HUES6 (cell line): ENCODE results near the gene HRH4.

Experiments
- H3K27ac ChIP-seq: 2 replicates; pipeline ENCODE4 v1.7.0; 2013; ENCODE audit warnings: low read depth, mild to moderate bottlenecking, low read length, inconsistent platforms
- H3K27me3 ChIP-seq: 2 replicates; pipeline ENCODE4 v1.6.1; 2013; ENCODE audit warnings: low read length; ENCODE audit not compliant: control insufficient read depth, insufficient read depth
- H3K36me3 ChIP-seq: 2 replicates; pipeline ENCODE4 v1.6.1; 2013; ENCODE audit warnings: low read length; ENCODE audit not compliant: control insufficient read depth, insufficient read depth
- H3K4me1 ChIP-seq: 2 replicates; pipeline ENCODE4 v1.6.1; 2013; ENCODE audit warnings: low read length; ENCODE audit not compliant: control insufficient read depth, insufficient read depth
- H3K4me3 ChIP-seq: 2 replicates; pipeline ENCODE4 v1.5.1; 2013; ENCODE audit warnings: low read depth, low read length
- H3K9ac ChIP-seq: one replicate; pipeline ENCODE4 v1.6.1; 2013; ENCODE audit warnings: mild to moderate bottlenecking, low read length
- H3K9me3 ChIP-seq: 2 replicates; pipeline ENCODE4 v1.6.1; 2013; ENCODE audit warnings: low read depth, low read length; ENCODE audit not compliant: control insufficient read depth, insufficient read depth

The HRH4 gene

GRCh38 chr18:24429188-24429587 lies 31.2 kb upstream of the HRH4 start:
- peaks cover 9% of the 10 kb centered on the region; the same call in 1 of the 2 replicates for H3K4me1 ChIP-seq

GRCh38 chr18:24432618-24433017 lies 27.8 kb upstream of the HRH4 start:
- peaks cover 59% of the 10 kb centered on the region for H3K36me3 ChIP-seq
- no peak overlapping the region for H3K4me3 ChIP-seq
- H3K4me1 ChIP-seq = peaks cover 9% of the 10 kb centered on the region; the same call in 1 of the 2 replicates
- no peaks in the 10 kb centered on the region for H3K27me3 ChIP-seq
- no peak overlapping the region for H3K27ac ChIP-seq
- H3K9me3 ChIP-seq = no peaks in the 10 kb centered on the region
- H3K9ac ChIP-seq = no peak overlapping the region

More at GRCh38 chr18:24429188-24429587, 31.2 kb upstream of the HRH4 start:
- Histone ChIP-seq H3K9me3 (no peaks in the 10 kb centered on the region), H3K4me3 (no peak overlapping the region), H3K27ac (no peak overlapping the region), H3K9ac (no peak overlapping the region), H3K27me3 (no peaks in the 10 kb centered on the region), H3K36me3 (peaks cover 35% of the 10 kb centered on the region)

DNA sequence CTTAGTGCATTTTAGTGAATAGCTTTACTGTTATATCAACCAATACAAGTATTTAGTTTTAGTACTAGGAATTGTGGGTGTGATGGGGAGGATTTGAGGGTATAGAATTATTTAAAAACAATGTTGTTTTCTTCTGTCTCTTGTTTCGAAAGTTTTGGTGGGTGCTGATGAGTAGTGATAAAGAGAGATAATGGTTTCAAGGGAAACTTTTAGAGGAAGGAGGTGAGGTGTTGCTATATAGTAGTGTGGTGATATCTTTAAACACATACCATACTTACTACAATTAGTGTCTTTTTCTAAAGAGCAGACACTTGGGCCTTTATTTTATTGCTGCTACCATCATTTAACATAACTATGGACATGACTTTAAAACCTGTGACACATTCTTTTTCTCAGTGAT lies 23.5 kb upstream of the HRH4 start:
- Histone ChIP-seq H3K27me3 (no peaks in the 10 kb centered on the region), H3K9me3 (no peaks in the 10 kb centered on the region), H3K4me3 (no peak overlapping the region), H3K27ac (no peak overlapping the region), H3K36me3 (peaks cover 76% of the 10 kb centered on the region), H3K4me1 (no peaks in the 10 kb centered on the region), H3K9ac (no peak overlapping the region)

DNA sequence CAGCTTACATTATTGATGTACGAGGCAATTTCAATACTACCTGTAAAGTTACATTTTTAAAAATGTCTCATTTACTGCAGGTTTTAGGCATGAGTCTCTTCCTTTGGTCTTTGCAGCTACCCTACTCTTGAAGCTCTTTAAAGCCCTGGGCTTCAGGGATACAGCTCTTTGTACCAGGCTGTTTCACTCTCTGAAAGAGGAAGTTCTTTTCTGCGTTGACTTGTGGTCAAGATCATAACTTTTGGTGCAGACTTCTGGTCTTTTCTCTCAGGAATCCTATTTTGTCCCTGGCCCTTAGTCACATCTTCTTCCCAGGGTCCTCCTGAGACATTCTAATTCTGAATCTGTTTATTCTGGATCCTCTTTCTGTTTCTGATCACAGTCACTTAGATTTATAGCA lies 16.6 kb upstream of the HRH4 start:
- Histone ChIP-seq H3K27me3 (no peaks in the 10 kb centered on the region), H3K4me1 (no peaks in the 10 kb centered on the region), H3K9me3 (no peaks in the 10 kb centered on the region), H3K36me3 (peaks cover 85% of the 10 kb centered on the region), H3K4me3 (no peak overlapping the region), H3K9ac (no peak overlapping the region), H3K27ac (no peak overlapping the region)

GRCh38 chr18:24446453-24446852 lies 14.0 kb upstream of the HRH4 start:
- H3K9me3 ChIP-seq = no peaks in the 10 kb centered on the region
- H3K4me1 ChIP-seq = no peaks in the 10 kb centered on the region
- no peaks in the 10 kb centered on the region for H3K27me3 ChIP-seq
- peaks cover 91% of the 10 kb centered on the region for H3K36me3 ChIP-seq
- no peak overlapping the region for H3K27ac ChIP-seq
- H3K9ac ChIP-seq = no peak overlapping the region
- H3K4me3 ChIP-seq = no peak overlapping the region

GRCh38 chr18:24446953-24447538 lies 13.4 kb upstream of the HRH4 start:
- Histone ChIP-seq H3K36me3 (peaks cover 89% of the 10 kb centered on the region), H3K9ac (no peak overlapping the region), H3K9me3 (no peaks in the 10 kb centered on the region), H3K4me3 (no peak overlapping the region), H3K27ac (no peak overlapping the region), H3K4me1 (no peaks in the 10 kb centered on the region), H3K27me3 (no peaks in the 10 kb centered on the region)

DNA sequence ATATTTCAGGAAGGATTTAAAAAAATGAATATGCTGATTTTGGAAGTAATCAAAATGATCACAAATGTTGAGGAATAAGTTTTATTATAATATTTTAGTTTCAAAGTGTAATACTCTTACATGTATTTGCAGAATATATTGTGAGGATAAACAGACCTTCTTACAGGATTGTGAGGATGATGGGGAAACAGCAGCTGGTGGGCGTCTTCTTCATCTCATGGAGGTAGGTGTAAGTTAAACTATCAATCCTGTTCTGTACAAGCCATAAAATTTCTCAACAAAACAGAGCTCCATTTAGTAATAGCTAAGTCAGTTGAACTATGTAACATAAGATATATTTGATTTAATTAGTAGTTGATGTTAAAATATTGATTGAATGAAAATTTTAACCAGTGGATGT lies 12.5 kb upstream of the HRH4 start:
- H3K36me3 ChIP-seq = peaks cover 83% of the 10 kb centered on the region
- no peaks in the 10 kb centered on the region for H3K9me3 ChIP-seq

GRCh38 chr18:24456549-24456948 lies 3.9 kb upstream of the HRH4 start:
- Histone ChIP-seq H3K27me3 (no peaks in the 10 kb centered on the region), H3K4me1 (no peaks in the 10 kb centered on the region), H3K9me3 (no peaks in the 10 kb centered on the region), H3K36me3 (peaks cover 9% of the 10 kb centered on the region), H3K9ac (no peak overlapping the region), H3K4me3 (no peak overlapping the region), H3K27ac (no peak overlapping the region)

More for the DNA sequence above, 12.5 kb upstream of the HRH4 start:
- Histone ChIP-seq H3K27me3 (no peaks in the 10 kb centered on the region), H3K4me1 (no peaks in the 10 kb centered on the region), H3K4me3 (no peak overlapping the region), H3K27ac (no peak overlapping the region), H3K9ac (no peak overlapping the region)

DNA sequence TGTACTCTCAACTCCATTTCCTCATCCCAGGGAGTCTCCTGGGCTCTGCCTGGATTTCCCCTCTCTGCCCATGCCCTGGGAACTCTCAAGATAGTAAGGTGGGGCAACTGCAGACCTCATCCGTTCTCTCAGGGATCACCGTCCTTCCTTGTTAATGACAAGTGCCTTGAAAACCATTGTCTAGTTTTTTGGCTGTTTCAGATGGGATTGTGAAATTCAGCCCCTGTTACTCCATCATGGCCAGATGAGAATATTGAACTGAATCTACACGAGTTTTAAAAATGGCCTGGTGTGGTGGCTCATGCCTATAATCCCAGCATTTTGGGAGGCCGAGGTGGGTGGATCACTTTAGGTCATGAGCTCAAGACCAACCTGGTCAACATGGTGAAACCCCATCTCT lies 665 bp upstream of the HRH4 start:
- no peak overlapping the region for H3K4me3 ChIP-seq
- H3K27ac ChIP-seq = no peak overlapping the region
- peaks cover 3% of the 10 kb centered on the region; the same call in 1 of the 2 replicates for H3K36me3 ChIP-seq
- no peaks in the 10 kb centered on the region for H3K4me1 ChIP-seq
- no peak overlapping the region for H3K9ac ChIP-seq
- H3K27me3 ChIP-seq = no peaks in the 10 kb centered on the region
- no peaks in the 10 kb centered on the region for H3K9me3 ChIP-seq

DNA sequence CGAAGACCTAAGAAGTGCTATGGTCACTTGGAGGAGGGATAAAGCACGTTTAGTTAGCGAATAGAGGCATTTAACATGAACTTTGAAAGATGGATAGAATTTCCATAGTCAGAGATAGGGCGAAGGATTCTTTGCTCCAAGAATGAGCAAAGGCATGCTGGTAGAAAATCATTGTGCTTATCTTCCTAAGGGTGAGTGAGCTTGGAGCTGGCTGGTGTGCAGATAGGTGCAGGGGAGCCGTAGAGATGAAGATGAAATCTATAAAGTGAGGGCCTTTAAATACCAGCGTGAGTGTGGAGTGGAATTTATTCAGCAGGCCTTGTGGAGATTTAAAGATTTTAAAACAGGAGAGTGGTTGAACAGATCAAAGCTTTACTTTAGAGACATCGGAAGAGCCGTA lies 1.6 kb downstream of the HRH4 start:
- no peak overlapping the region for H3K4me3 ChIP-seq
- no peaks in the 10 kb centered on the region for H3K9me3 ChIP-seq
- no peaks in the 10 kb centered on the region for H3K36me3 ChIP-seq
- no peak overlapping the region for H3K27ac ChIP-seq
- H3K27me3 ChIP-seq = no peaks in the 10 kb centered on the region
- no peak overlapping the region for H3K9ac ChIP-seq
- no peaks in the 10 kb centered on the region for H3K4me1 ChIP-seq

- Histone ChIP-seq H3K4me1 (no peaks in the 10 kb centered on the region), H3K9me3 (no peaks in the 10 kb centered on the region), H3K27me3 (no peaks in the 10 kb centered on the region), H3K27ac (no peak overlapping the region), H3K4me3 (no peak overlapping the region), H3K9ac (no peak overlapping the region), H3K36me3 (no peaks in the 10 kb centered on the region)
Observed at GRCh38 chr18:24462838-24463775, 2.7 kb downstream of the HRH4 start.
